WTC11 (cell line): ENCODE results near the gene PPP1CA.
A peak's percentile ranks its signal among the peaks of the same experiment; 100 is the strongest.

ENCODE experiments used
- ETV6 ChIP-seq: sonication (generic); formaldehyde crosslinking; IDR thresholded peaks from 2 replicates; pipeline ENCODE4 v1.8.1; 2022; ENCODE audit warnings: mild to moderate bottlenecking, missing genetic modification reagents
- JUN ChIP-seq: sonication (generic); formaldehyde crosslinking; IDR thresholded peaks from 2 replicates; pipeline ENCODE4 v1.8.0; 2023; ENCODE audit warnings: mild to moderate bottlenecking, missing genetic modification reagents
- USF1 ChIP-seq: sonication (generic); formaldehyde crosslinking; IDR thresholded peaks from 2 replicates; pipeline ENCODE4 v1.8.0; 2022; ENCODE audit warnings: mild to moderate bottlenecking, missing genetic modification reagents
- ZNF121 ChIP-seq: sonication (generic); formaldehyde crosslinking; IDR thresholded peaks from 2 replicates; pipeline ENCODE4 v1.8.0; 2023; ENCODE audit warnings: missing genetic modification reagents
- ZNF138 ChIP-seq: sonication (generic); formaldehyde crosslinking; conservative IDR thresholded peaks from 2 replicates; pipeline ENCODE4 v1.8.1; 2022; ENCODE audit warnings: mild to moderate bottlenecking, moderate library complexity, missing genetic modification reagents
- ZNF423 ChIP-seq: fragments of 250-450 bp; sonication (Bioruptor Pico); IDR thresholded peaks from 2 replicates; pipeline ENCODE4 v2.1.2; 2022; ENCODE audit warnings: mild to moderate bottlenecking, moderate library complexity
- TF ChIP-seq, protein P1 (sequence below): fragments of 200-600 bp; IDR thresholded peaks from 2 replicates; pipeline ENCODE4 v1.8.0; 2022; ENCODE audit warnings: antibody characterized with exemption
- TF ChIP-seq, protein P2 (sequence below): fragments of 250-450 bp; sonication (Bioruptor Pico); IDR thresholded peaks from 2 replicates; pipeline ENCODE4 v1.8.0; 2021; ENCODE audit warnings: mild to moderate bottlenecking
- TF ChIP-seq, protein P3 (sequence below): sonication (generic); formaldehyde crosslinking; IDR thresholded peaks from 2 replicates; pipeline ENCODE4 v1.8.1; 2022; ENCODE audit warnings: mild to moderate bottlenecking, missing genetic modification reagents, moderate library complexity, borderline replicate concordance
- TF ChIP-seq, protein P4 (sequence below): sonication (generic); formaldehyde crosslinking; IDR thresholded peaks from 2 replicates; pipeline ENCODE4 v1.8.0; 2022; ENCODE audit warnings: mild to moderate bottlenecking, missing genetic modification reagents
- TF ChIP-seq, protein P5 (sequence below): fragments of 250-450 bp; sonication (Bioruptor Pico); IDR thresholded peaks from 2 replicates; pipeline ENCODE4 v2.1.2; 2022; ENCODE audit warnings: mild to moderate bottlenecking, moderate library complexity

GRCh38 chr11:67351275-67352005 is 50.2 kb downstream of the PPP1CA start:
- TF ChIP-seq ETV6, result no peak
- TF ChIP-seq, protein P1, sequence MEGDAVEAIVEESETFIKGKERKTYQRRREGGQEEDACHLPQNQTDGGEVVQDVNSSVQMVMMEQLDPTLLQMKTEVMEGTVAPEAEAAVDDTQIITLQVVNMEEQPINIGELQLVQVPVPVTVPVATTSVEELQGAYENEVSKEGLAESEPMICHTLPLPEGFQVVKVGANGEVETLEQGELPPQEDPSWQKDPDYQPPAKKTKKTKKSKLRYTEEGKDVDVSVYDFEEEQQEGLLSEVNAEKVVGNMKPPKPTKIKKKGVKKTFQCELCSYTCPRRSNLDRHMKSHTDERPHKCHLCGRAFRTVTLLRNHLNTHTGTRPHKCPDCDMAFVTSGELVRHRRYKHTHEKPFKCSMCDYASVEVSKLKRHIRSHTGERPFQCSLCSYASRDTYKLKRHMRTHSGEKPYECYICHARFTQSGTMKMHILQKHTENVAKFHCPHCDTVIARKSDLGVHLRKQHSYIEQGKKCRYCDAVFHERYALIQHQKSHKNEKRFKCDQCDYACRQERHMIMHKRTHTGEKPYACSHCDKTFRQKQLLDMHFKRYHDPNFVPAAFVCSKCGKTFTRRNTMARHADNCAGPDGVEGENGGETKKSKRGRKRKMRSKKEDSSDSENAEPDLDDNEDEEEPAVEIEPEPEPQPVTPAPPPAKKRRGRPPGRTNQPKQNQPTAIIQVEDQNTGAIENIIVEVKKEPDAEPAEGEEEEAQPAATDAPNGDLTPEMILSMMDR, result peak; percentile 92
- TF ChIP-seq, protein P2, sequence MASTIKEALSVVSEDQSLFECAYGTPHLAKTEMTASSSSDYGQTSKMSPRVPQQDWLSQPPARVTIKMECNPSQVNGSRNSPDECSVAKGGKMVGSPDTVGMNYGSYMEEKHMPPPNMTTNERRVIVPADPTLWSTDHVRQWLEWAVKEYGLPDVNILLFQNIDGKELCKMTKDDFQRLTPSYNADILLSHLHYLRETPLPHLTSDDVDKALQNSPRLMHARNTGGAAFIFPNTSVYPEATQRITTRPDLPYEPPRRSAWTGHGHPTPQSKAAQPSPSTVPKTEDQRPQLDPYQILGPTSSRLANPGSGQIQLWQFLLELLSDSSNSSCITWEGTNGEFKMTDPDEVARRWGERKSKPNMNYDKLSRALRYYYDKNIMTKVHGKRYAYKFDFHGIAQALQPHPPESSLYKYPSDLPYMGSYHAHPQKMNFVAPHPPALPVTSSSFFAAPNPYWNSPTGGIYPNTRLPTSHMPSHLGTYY (CRISPR knock-in tag), result no peak
- TF ChIP-seq, protein P3, sequence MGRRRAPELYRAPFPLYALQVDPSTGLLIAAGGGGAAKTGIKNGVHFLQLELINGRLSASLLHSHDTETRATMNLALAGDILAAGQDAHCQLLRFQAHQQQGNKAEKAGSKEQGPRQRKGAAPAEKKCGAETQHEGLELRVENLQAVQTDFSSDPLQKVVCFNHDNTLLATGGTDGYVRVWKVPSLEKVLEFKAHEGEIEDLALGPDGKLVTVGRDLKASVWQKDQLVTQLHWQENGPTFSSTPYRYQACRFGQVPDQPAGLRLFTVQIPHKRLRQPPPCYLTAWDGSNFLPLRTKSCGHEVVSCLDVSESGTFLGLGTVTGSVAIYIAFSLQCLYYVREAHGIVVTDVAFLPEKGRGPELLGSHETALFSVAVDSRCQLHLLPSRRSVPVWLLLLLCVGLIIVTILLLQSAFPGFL (CRISPR knock-in tag), result no peak
- no peak for TF ChIP-seq ZNF423 (CRISPR knock-in tag)
- TF ChIP-seq ZNF121 (CRISPR knock-in tag), result no peak
- no peak for TF ChIP-seq ZNF138 (CRISPR knock-in tag)
- TF ChIP-seq, protein P4, sequence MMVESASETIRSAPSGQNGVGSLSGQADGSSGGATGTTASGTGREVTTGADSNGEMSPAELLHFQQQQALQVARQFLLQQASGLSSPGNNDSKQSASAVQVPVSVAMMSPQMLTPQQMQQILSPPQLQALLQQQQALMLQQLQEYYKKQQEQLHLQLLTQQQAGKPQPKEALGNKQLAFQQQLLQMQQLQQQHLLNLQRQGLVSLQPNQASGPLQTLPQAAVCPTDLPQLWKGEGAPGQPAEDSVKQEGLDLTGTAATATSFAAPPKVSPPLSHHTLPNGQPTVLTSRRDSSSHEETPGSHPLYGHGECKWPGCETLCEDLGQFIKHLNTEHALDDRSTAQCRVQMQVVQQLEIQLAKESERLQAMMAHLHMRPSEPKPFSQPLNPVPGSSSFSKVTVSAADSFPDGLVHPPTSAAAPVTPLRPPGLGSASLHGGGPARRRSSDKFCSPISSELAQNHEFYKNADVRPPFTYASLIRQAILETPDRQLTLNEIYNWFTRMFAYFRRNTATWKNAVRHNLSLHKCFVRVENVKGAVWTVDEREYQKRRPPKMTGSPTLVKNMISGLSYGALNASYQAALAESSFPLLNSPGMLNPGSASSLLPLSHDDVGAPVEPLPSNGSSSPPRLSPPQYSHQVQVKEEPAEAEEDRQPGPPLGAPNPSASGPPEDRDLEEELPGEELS (CRISPR knock-in tag), result no peak
- TF ChIP-seq, protein P5, sequence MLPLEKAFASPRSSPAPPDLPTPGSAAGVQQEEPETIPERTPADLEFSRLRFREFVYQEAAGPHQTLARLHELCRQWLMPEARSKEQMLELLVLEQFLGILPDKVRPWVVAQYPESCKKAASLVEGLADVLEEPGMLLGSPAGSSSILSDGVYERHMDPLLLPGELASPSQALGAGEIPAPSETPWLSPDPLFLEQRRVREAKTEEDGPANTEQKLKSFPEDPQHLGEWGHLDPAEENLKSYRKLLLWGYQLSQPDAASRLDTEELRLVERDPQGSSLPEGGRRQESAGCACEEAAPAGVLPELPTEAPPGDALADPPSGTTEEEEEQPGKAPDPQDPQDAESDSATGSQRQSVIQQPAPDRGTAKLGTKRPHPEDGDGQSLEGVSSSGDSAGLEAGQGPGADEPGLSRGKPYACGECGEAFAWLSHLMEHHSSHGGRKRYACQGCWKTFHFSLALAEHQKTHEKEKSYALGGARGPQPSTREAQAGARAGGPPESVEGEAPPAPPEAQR (CRISPR knock-in tag), result no peak
- TF ChIP-seq USF1, result no peak
- TF ChIP-seq JUN (CRISPR knock-in tag), result no peak
